GM23338 (cell line): Measurements from ENCODE around the gene MAFB. TPM values are rescaled to one million over a fixed set of nuclear protein-coding genes. Genes with fewer than 3 reads are reported as not detected.

Experiments
- CREB1 ChIP-seq: fragments of 250-450 bp; sonication (Bioruptor Pico); IDR thresholded peaks from 2 replicates; pipeline ENCODE4 v1.5.0; 2020; ENCODE audit warnings: low read depth, mild to moderate bottlenecking, moderate library complexity
- EZH2phosphoT487 ChIP-seq: fragments of 200-600 bp; sonication (generic); IDR thresholded peaks from one replicate; pipeline ENCODE4 v1.8.1; 2018; ENCODE audit warnings: antibody characterized with exemption; ENCODE audit not compliant: unreplicated experiment
- JUNB ChIP-seq: IDR thresholded peaks from one replicate; pipeline ENCODE4 v1.6.1; 2016; ENCODE audit warnings: antibody characterized with exemption; ENCODE audit not compliant: unreplicated experiment
- NANOG ChIP-seq: IDR thresholded peaks from 2 replicates; pipeline ENCODE4 v1.6.1; 2016; ENCODE audit warnings: antibody characterized with exemption, borderline replicate concordance
- POLR2AphosphoS5 ChIP-seq: IDR thresholded peaks from 2 replicates; pipeline ENCODE4 v1.6.1; 2016; ENCODE audit warnings: antibody characterized with exemption, low read depth
- REST ChIP-seq: IDR thresholded peaks from one replicate; pipeline ENCODE4 v1.6.1; 2018; ENCODE audit warnings: antibody characterized with exemption; ENCODE audit not compliant: unreplicated experiment
- STAT1 ChIP-seq: IDR thresholded peaks from one replicate; pipeline ENCODE4 v1.6.1; 2016; ENCODE audit warnings: antibody characterized with exemption; ENCODE audit not compliant: unreplicated experiment
- ZNF462 ChIP-seq: fragments of 250-450 bp; sonication (Bioruptor Pico); IDR thresholded peaks from 2 replicates; pipeline ENCODE4 v1.5.0; 2020; ENCODE audit warnings: mild to moderate bottlenecking, moderate library complexity
- polyA plus RNA-seq: library from polyadenylated mRNA; unstranded; fragments of >200 nt; fragmentation: Nextera tagmentation; extraction: Ambion mirVana; gene quantifications from 2 replicates; pipeline ENCODE4 v1.2.1, GENCODE V29; 2016
- total RNA-seq: library from RNA; depleted of rRNA; stranded (reverse); fragments of >200 nt; shearing (Covaris generic); gene quantifications from 2 replicates; pipeline ENCODE4 v1.2.3, GENCODE V29; 2014
- TF ChIP-seq, protein P1 (sequence below), 2 experiments: fragments of 200-600 bp in 1 of 2; sonication (generic) in 1 of 2; conservative IDR thresholded peaks; 2 replicates each; pipeline versions ENCODE4 v1.5.1 to v1.6.1; 2016 to 2017; ENCODE audit warnings: antibody characterized with exemption in 2 of 2, low read depth in 2 of 2, mild to moderate bottlenecking in 2 of 2, moderate library complexity in 1 of 2

MAFB gene
- total and polyA plus RNA-seq, 2 experiments from 2014 or later = 1.6 to 2.3 TPM

- TF ChIP-seq ZNF462 (CRISPR knock-in tag) = no peak
- no peak for TF ChIP-seq STAT1
- TF ChIP-seq REST = no peak
- TF ChIP-seq NANOG = no peak
- TF ChIP-seq CREB1 = no peak
- TF ChIP-seq POLR2AphosphoS5 = no peak
- TF ChIP-seq JUNB = no peak
- TF ChIP-seq, protein P1, sequence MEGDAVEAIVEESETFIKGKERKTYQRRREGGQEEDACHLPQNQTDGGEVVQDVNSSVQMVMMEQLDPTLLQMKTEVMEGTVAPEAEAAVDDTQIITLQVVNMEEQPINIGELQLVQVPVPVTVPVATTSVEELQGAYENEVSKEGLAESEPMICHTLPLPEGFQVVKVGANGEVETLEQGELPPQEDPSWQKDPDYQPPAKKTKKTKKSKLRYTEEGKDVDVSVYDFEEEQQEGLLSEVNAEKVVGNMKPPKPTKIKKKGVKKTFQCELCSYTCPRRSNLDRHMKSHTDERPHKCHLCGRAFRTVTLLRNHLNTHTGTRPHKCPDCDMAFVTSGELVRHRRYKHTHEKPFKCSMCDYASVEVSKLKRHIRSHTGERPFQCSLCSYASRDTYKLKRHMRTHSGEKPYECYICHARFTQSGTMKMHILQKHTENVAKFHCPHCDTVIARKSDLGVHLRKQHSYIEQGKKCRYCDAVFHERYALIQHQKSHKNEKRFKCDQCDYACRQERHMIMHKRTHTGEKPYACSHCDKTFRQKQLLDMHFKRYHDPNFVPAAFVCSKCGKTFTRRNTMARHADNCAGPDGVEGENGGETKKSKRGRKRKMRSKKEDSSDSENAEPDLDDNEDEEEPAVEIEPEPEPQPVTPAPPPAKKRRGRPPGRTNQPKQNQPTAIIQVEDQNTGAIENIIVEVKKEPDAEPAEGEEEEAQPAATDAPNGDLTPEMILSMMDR (conservative IDR thresholded peaks at IDR 0.05; ENCODE audit: low read depth in 2 of 2) = no peak
- TF ChIP-seq EZH2phosphoT487 = no peak
These were observed 22.7 kb downstream of the MAFB start (continued) for GRCh38 chr20:40666336-40666735.
